K562 (cell line): ENCODE results near the gene PLCL1. TPM values are rescaled to one million over a fixed set of nuclear protein-coding genes. Genes with fewer than 3 reads are reported as not detected.

Experiments
- ATAC-seq: fragments of 200-7000 bp; cut with Tn5 transposase; 3 replicates; pipeline ENCODE4 v1.9.1; 2020; ENCODE audit warnings: moderate library complexity
- BruUV-seq: library from RNA; stranded (reverse); fragments of 400-500 nt; replicated peaks from 2 replicates; lab custom pipeline; 2021; lab: Mats Ljungman, UMichigan
- CTCF ChIA-PET: fragments of 300-600 bp; formaldehyde crosslinking; extraction: SDS; loops from one replicate; lab custom pipeline; 2021; ENCODE audit warnings: low intra/inter-chr PET ratio; lab: Yijun Ruan, JAX
- POLR2A ChIA-PET: fragments of 300-600, 350-650 bp; sonication (Branson Sonifier 250); formaldehyde crosslinking; extraction: SDS; loops from one replicate; lab custom pipeline; 2021; ENCODE audit warnings: antibody characterized with exemption, inconsistent platforms; lab: Yijun Ruan, JAX
- DNase-seq, 4 experiments: peaks; one replicate each; pipeline versions ENCODE4 v3.0.0 to v3.0.0-alpha.2; 2011 to 2018; ENCODE audit warnings: low spot score in 3 of 4, mixed read lengths in 3 of 4; ENCODE audit errors: extremely low read depth in 1 of 4
- FAIRE-seq: peaks from 2 replicates; lab custom pipeline; 2011; peaks lifted over from hg19 to GRCh38; lab: Jason Lieb, UNC
- H2AFZ ChIP-seq: 2 replicates; pipeline ENCODE4 v1.6.0; 2011; ENCODE audit warnings: low read depth, low read length, control low read depth, inconsistent platforms
- H3K27ac ChIP-seq: fragments of 200-600 bp; 3 replicates; pipeline ENCODE4 v1.8.0; 2011; ENCODE audit warnings: low read depth, mild to moderate bottlenecking, control low read depth, inconsistent platforms, low read length, moderate library complexity, mixed read lengths; ENCODE audit errors: extremely low read depth
- H3K27me3 ChIP-seq, 2 experiments: fragments of 300-600 bp in 1 of 2; 2 replicates in 1 of 2; 3 replicates in 1 of 2; pipeline versions ENCODE4 v1.6.0 to v1.8.0; 2011; ENCODE audit warnings: inconsistent platforms in 2 of 2, low read length in 2 of 2, mild to moderate bottlenecking in 1 of 2, mixed read lengths in 1 of 2, moderate library complexity in 1 of 2; ENCODE audit not compliant: control insufficient read depth in 2 of 2, insufficient read depth in 2 of 2
- H3K36me3 ChIP-seq: fragments of 300-600 bp; 3 replicates; pipeline ENCODE4 v1.8.0; 2011; ENCODE audit warnings: mild to moderate bottlenecking, low read length, inconsistent platforms; ENCODE audit not compliant: control insufficient read depth, insufficient read depth
- H3K4me1 ChIP-seq, 2 experiments: fragments of 200-600 bp in 1 of 2; replicated peaks in 1 of 2; 2 replicates in 1 of 2; 3 replicates in 1 of 2; pipeline versions ENCODE4 v1.5.1 to v1.8.0; 2011; ENCODE audit warnings: inconsistent platforms in 2 of 2, low read length in 2 of 2, mild to moderate bottlenecking in 1 of 2, mixed read lengths in 1 of 2, moderate library complexity in 1 of 2; ENCODE audit not compliant: control insufficient read depth in 2 of 2, insufficient read depth in 2 of 2
- H3K4me2 ChIP-seq: 2 replicates; pipeline ENCODE4 v1.6.1; 2011; ENCODE audit warnings: low read length, control low read depth, inconsistent platforms, mixed read lengths; ENCODE audit not compliant: insufficient read depth
- H3K4me3 ChIP-seq: fragments of 200-600 bp; sonication (generic), shearing (Covaris generic); 2 replicates; pipeline ENCODE4 v1.5.1; 2016; ENCODE audit warnings: control low read depth, inconsistent platforms
- H3K79me2 ChIP-seq: fragments of 200-600 bp; 3 replicates; pipeline ENCODE4 v1.8.0; 2011; ENCODE audit warnings: low read length, inconsistent platforms; ENCODE audit not compliant: control insufficient read depth, insufficient read depth
- H3K9ac ChIP-seq, 2 experiments: 2 replicates each; pipeline versions ENCODE4 v1.6.0 to v1.6.1; 2011; ENCODE audit warnings: low read depth in 2 of 2, low read length in 2 of 2, control low read depth in 1 of 2, inconsistent platforms in 1 of 2, mild to moderate bottlenecking in 1 of 2, mixed read lengths in 1 of 2; ENCODE audit not compliant: insufficient read depth in 1 of 2
- H3K9me1 ChIP-seq: one replicate; pipeline ENCODE4 v1.6.0; 2011; ENCODE audit warnings: inconsistent platforms, mild to moderate bottlenecking, low read length, moderate library complexity; ENCODE audit not compliant: control insufficient read depth, insufficient read depth
- H3K9me3 ChIP-seq: replicated peaks from 2 replicates; pipeline ENCODE4 v1.5.1; 2011; ENCODE audit warnings: low read depth, low read length, inconsistent platforms; ENCODE audit not compliant: control insufficient read depth, insufficient read depth
- H4K20me1 ChIP-seq: replicated peaks from 2 replicates; pipeline ENCODE4 v1.6.1; 2011; ENCODE audit warnings: low read length, inconsistent platforms, mixed read lengths; ENCODE audit not compliant: control insufficient read depth, insufficient read depth
- BHLHE40 ChIP-seq: IDR thresholded peaks from 2 replicates; pipeline ENCODE4 v1.6.1; 2011; ENCODE audit warnings: low read length, improper control_type of control experiment
- CREB1 ChIP-seq, 2 experiments: sonication (generic) in 1 of 2; formaldehyde crosslinking in 1 of 2; IDR thresholded peaks; 2 replicates each; pipeline versions ENCODE4 v1.6.1 to v1.8.0; 2012 to 2022; ENCODE audit warnings: inconsistent platforms in 1 of 2, mild to moderate bottlenecking in 1 of 2, missing genetic modification reagents in 1 of 2, moderate library complexity in 1 of 2
- HIVEP1 ChIP-seq: fragments of 250-450 bp; sonication (Bioruptor Pico); IDR thresholded peaks from 2 replicates; pipeline ENCODE4 v1.4.0; 2020; ENCODE audit warnings: mild to moderate bottlenecking
- NFE2 ChIP-seq: IDR thresholded peaks from 2 replicates; pipeline ENCODE4 v1.6.1; 2014; ENCODE audit warnings: antibody characterized with exemption, low read depth
- PYGO2 ChIP-seq: fragments of 450-650 bp; IDR thresholded peaks from 2 replicates; pipeline ENCODE4 v1.6.1; 2016; ENCODE audit warnings: mild to moderate bottlenecking, missing genetic modification characterization, moderate library complexity, missing compliant biosample characterization
- SMAD2 ChIP-seq: fragments of 150-350 bp; IDR thresholded peaks from 2 replicates; pipeline ENCODE4 v1.6.1; 2014; ENCODE audit warnings: low read depth, mild to moderate bottlenecking, low read length
- SP1 ChIP-seq: sonication (generic); formaldehyde crosslinking; IDR thresholded peaks from 2 replicates; pipeline ENCODE4 v1.8.1; 2022; ENCODE audit warnings: mild to moderate bottlenecking, missing genetic modification reagents
- SRSF9 ChIP-seq: fragments of 200-400 bp; formaldehyde crosslinking; IDR thresholded peaks from 2 replicates; pipeline ENCODE4 v1.6.1; 2017; ENCODE audit warnings: low read depth, low read length, borderline replicate concordance
- ZNF444 ChIP-seq: fragments of 250-450 bp; sonication (Bioruptor Pico); IDR thresholded peaks from 2 replicates; pipeline ENCODE4 v1.4.0; 2020; ENCODE audit warnings: mild to moderate bottlenecking, moderate library complexity
- ZSCAN32 ChIP-seq: fragments of 450-650 bp; formaldehyde crosslinking; IDR thresholded peaks from 2 replicates; pipeline ENCODE4 v1.4.0; 2020; ENCODE audit warnings: mild to moderate bottlenecking, moderate library complexity
- WGBS: fragments of 100-300 bp; shearing (Covaris generic); methylation state at CpG from one replicate; pipeline ENCODE4 v1.1.6; 2016; ENCODE audit warnings: low coverage, mixed read lengths; ENCODE audit not compliant: insufficient coverage; ENCODE audit errors: missing lambda C conversion rate; 5-methylcytosine and 5-hydroxymethylcytosine counted together
- in situ Hi-C: fragments of 300-500 bp; cut with MboI; formaldehyde crosslinking; loops from 4 replicates; pipeline ENCODE4 v1.15.0; 2018; ENCODE audit warnings: inconsistent platforms, mixed read lengths
- intact Hi-C: fragments of 100-400 bp; cut with micrococcal nuclease; formaldehyde crosslinking; loops from 2 replicates; pipeline ENCODE4 v1.14.2; 2022
- polyA plus RNA-seq, 8 experiments: library from polyadenylated mRNA; depleted of rRNA in 4 of 8; stranded (reverse) in 5 of 8; unstranded in 3 of 8; fragments of >200 nt; fragmentation: Nextera tagmentation in 2 of 8; fragmentation: Illumina TruSeq in 1 of 8; extraction: Ambion mirVana in 2 of 8; extraction: Trizol in 1 of 8; gene quantifications; 2 replicates each; pipeline versions ENCODE4 v1.2.1 to v1.2.3, GENCODE V29; 2011 to 2014; ENCODE audit warnings: inconsistent platforms in 1 of 8, missing spikeins in 1 of 8
- total RNA-seq, 7 experiments: library from RNA; depleted of rRNA in 6 of 7; stranded (reverse); fragments of >200 nt in 6 of 7; fragmentation: Illumina TruSeq in 2 of 7; extraction: Trizol in 2 of 7; gene quantifications; 2 replicates each; pipeline versions ENCODE4 v1.2.1 to v1.2.3, GENCODE V29; 2011 to 2021; ENCODE audit warnings: low replicate concordance in 1 of 7
- TF ChIP-seq, protein P1 (sequence below): fragments of 450-650 bp; IDR thresholded peaks from one replicate; pipeline ENCODE4 v1.6.1; 2018; ENCODE audit warnings: mild to moderate bottlenecking, moderate library complexity; ENCODE audit not compliant: partially characterized antibody

The PLCL1 gene
- total and polyA plus RNA-seq, 9 of the 15 experiments (the other 6 are each of a cell fraction or from before 2014, with no cell fraction given): 2.0 to 17.7 (median 8.6) TPM

DNA sequence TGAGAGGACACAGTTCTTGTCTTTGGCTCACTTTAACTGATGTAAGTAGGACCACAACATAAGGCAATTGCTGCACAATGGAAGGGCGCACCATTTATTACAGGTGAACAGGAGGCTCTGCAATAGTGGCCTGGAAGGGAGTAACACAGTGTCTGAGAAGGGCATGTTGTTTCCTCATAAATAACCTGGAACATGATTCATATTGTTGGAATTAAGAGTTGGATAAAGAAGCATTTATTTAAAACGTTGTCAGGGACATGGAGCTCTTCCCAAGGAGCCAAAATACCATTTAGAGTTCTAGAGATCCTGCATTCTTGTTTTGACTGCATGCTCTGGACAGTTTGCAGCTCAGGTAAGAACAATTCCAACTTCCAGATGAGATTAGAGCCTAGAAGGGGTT, 110.4 kb downstream of the PLCL1 start:
- no peaks in the 10 kb centered on the region for H4K20me1 ChIP-seq
- peaks cover 0 to 33% of the 10 kb centered on the region in 2 experiments; a peak in 2 of 5 replicates for H3K4me1 ChIP-seq
- no peaks in the 10 kb centered on the region for H3K9me1 ChIP-seq
- POLR2A ChIA-PET: interaction anchor here (2.0 kb wide), 1 partner anchor 10 kb away, joined by 6 read pairs; no protein-coding TSS in a partner anchor
- H3K36me3 ChIP-seq: peaks cover 6% of the 10 kb centered on the region; the same call in 1 of the 3 replicates
- H3K4me2 ChIP-seq: no peak overlapping the region
- H3K4me3 ChIP-seq: no peak overlapping the region
- BruUV-seq: no TSS peak
- H3K27me3 ChIP-seq: no peaks in the 10 kb centered on the region
- in situ Hi-C loops: no loop called here
- ATAC-seq (no peak; the same call in 2 of the 3 replicates), FAIRE-seq (peak; percentile 15), DNase-seq (no peak)
- TF ChIP-seq SP1 (CRISPR knock-in tag) (no peak), HIVEP1 (CRISPR knock-in tag) (no peak), ZNF444 (no peak), SRSF9 (no peak), CREB1 (IDR thresholded peaks at IDR 0.05) (no peak), CREB1 (CRISPR knock-in tag; IDR thresholded peaks at IDR 0.05) (no peak), PYGO2 (no peak), BHLHE40 (no peak), ZSCAN32 (no peak), NFE2 (no peak), SMAD2 (no peak)
- TF ChIP-seq, protein P1, sequence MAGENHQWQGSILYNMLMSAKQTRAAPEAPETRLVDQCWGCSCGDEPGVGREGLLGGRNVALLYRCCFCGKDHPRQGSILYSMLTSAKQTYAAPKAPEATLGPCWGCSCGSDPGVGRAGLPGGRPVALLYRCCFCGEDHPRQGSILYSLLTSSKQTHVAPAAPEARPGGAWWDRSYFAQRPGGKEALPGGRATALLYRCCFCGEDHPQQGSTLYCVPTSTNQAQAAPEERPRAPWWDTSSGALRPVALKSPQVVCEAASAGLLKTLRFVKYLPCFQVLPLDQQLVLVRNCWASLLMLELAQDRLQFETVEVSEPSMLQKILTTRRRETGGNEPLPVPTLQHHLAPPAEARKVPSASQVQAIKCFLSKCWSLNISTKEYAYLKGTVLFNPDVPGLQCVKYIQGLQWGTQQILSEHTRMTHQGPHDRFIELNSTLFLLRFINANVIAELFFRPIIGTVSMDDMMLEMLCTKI: no peak
- intact Hi-C loops: no loop called here
- CTCF ChIA-PET: no interaction called here
- 45% methylated on average over 2 of the region's 2 CpGs for WGBS
- no peak overlapping the region for H2AFZ ChIP-seq
- peaks cover 34% of the 10 kb centered on the region; the same call in 2 of the 3 replicates for H3K79me2 ChIP-seq
- H3K27ac ChIP-seq: no peak overlapping the region; the same call in 2 of the 3 replicates
- no peaks in the 10 kb centered on the region for H3K9me3 ChIP-seq
- H3K9ac ChIP-seq: 0 out of 4 replicates have a peak overlapping the region, but pooled peaks of 1 of the 2 experiments have one; percentile 10
